NB4 (cell line): Measurements from ENCODE around the gene FRAS1.

Experiments
- CTCF ChIP-seq: IDR thresholded peaks from one replicate; pipeline ENCODE4 v1.5.1; 2012; ENCODE audit warnings: low read depth, low read length
- MYC ChIP-seq: IDR thresholded peaks from 2 replicates; pipeline ENCODE4 v1.6.1; 2011; ENCODE audit warnings: low read depth, low read length

GRCh38 chr4:78099058-78099457 lies 41.9 kb downstream of the FRAS1 start:
- TF ChIP-seq MYC (no peak), CTCF (no peak)
